HG02678 (cell line): Measurements from ENCODE around the gene HBA1.
"Not testable (repeated sequence)": the region's sequence is repeated elsewhere in the genome, so short reads cannot be mapped to it uniquely, and the experiment has no call there.

Source experiments
- ATAC-seq: cut with Tn5 transposase; IDR thresholded peaks from one replicate; pipeline ENCODE4 v1.9.1; 2021; ENCODE audit warnings: mild to moderate bottlenecking, moderate library complexity; ENCODE audit not compliant: unreplicated experiment

HBA1 gene

DNA sequence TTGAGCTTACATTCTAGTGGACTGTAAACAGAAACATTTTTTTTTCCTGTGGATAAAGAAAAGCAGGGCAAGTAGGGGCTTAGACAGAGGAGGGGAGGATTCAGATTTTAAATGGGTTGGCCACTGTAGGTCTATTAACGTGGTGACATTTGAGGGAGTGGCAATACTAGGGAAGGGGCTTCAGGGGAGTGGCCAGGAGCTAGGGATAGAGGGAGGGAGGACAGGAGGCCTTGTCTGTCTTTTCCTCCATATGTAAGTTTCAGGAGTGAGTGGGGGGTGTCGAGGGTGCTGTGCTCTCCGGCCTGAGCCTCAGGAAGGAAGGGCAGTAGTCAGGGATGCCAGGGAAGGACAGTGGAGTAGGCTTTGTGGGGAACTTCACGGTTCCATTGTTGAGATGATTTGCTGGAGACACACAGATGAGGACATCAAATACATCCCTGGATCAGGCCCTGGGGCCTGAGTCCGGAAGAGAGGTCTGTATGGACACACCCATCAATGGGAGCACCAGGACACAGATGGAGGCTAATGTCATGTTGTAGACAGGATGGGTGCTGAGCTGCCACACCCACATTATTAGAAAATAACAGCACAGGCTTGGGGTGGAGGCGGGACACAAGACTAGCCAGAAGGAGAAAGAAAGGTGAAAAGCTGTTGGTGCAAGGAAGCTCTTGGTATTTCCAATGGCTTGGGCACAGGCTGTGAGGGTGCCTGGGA, 17.2 kb upstream of the HBA1 start:
- no peak for ATAC-seq

- ATAC-seq, result not testable (repeated sequence)
Observed at GRCh38 chr16:160242-160641, 16.2 kb upstream of the HBA1 start.

- no peak for ATAC-seq
Observed at GRCh38 chr16:160691-161190, 15.7 kb upstream of the HBA1 start.

DNA sequence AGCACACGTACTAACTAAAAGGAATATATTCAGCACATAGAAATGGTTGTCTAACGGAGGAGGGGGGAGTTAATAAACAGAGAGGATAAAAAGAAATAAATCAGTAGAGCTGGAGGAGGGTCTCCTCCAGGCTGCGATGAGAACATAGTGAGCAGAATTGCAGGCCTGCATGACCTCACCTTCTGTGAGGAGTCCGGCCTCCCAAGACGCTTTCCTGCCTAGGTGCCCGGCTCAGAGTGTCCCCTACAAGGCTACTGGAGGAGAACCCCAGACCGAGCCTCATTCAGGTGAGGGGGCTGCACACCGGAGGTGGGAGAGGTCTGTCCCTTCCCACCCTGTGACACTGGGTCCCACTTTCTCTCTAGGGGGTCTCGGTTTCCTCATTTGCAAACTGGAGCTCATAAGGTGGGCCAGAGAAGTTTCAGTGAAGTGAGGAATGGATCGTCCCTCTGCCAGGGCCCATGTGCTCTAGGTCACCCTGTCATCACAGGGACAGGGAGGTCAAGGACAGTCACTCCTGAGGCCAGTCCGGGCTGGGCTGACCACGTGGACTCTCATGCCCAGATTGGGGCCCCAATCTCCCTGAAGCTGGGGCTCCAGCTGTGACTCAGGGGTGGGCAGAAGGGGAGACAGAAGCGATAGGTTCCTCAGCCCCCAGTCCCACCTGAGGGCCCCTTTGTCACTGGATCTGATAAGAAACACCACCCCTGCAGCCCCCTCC, 14.0 kb upstream of the HBA1 start:
- ATAC-seq, result no peak

GRCh38 chr16:163139-163538, 13.3 kb upstream of the HBA1 start:
- ATAC-seq, result not testable (repeated sequence)

DNA sequence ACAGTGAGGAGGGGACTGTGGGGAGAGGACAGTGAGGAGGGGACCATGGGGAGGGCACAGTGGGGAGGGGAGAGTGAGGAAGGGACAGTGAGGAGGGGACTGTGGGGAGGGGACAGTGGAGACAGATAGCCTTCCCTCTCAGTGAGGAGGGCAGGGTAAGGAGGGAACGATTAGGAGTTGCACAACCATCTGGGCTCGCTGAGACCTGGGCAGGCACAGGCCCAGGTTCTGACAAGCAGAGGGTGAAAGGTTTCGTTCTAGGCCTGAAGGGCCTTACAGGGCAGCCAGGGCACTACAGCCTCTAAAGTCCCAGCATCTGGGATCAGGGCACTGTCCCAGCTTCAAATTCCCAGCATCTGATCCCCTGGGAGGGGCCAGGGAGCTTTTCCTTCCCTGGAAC, 12.8 kb upstream of the HBA1 start:
- not testable (repeated sequence) for ATAC-seq

GRCh38 chr16:164134-164823, 12.2 kb upstream of the HBA1 start:
- not testable (repeated sequence) for ATAC-seq

GRCh38 chr16:164827-165538, 11.5 kb upstream of the HBA1 start:
- no peak for ATAC-seq

DNA sequence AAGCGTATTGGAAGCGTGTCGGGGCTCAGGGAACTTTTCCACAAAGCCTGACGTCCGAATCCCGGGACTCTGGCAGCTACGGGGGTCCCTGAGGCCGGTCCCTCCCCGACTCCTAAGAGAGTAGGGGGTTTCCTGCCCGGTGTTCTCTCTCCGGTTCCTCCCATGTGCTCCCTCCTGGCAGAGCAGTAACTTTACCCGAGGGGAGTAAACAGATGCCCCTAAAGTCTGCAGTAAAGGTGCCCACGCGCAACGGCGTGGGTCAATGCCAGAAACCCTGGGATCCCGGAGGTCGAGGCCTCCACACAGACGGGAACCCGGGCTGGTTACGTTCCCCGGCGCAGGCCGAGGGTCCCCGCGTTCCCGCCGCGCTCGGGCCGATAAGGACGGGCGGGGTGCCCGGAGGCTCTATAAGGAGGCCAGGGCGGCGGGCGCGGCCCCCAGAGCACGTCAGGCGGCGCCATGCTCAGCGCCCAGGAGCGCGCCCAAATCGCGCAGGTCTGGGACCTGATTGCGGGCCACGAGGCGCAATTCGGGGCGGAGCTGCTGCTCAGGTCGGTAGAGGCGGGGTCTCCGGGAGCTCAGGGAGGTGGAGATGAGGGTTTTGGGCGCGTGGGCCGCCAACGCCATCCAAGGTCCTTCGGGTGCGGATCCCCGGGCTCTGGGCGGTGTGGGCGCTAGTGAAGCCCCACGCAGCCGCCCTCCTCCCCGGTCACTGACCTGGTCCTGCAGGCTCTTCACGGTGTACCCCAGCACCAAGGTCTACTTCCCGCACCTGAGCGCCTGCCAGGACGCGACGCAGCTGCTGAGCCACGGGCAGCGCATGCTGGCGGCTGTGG, 10.7 kb upstream of the HBA1 start, which contains the start of gene HBM:
Gene HBM, plus strand, starts transcription at position 440 of the 836 bp plus-strand sequence. Its CDS starts 20 bp downstream, at position 460.
- ATAC-seq, result no peak

- ATAC-seq, result no peak
Observed at GRCh38 chr16:166375-167121, 9.9 kb upstream of the HBA1 start.

DNA sequence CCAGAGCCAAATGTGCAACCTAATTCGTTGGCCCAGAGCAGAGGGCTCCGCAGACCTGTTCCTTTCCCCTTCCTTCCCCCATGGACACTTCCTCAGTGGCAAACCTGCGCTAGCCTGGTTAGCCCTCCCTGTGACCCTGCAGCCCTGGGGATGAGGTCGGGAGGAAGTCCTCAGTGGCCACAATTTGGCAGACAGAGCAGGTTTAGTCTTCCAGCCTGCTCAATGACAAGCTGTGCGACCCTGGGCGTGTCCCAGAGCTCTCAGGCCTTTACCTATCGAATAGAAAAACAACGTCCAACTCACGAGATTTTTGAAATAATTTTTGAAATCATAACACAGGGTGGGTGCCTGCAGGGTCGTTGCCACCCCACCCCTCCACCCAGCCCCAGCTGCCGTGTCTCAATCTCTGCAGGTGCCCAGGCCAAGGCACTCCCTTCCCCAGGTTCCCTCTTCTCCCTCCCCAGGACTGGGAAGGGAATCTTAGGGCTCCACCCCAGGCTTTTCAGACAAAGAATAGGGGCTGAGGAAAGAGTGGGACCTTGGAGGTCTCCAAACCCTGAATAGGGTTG, 9.3 kb upstream of the HBA1 start:
- ATAC-seq, result no peak

- ATAC-seq, result no peak
Observed at GRCh38 chr16:168424-168823, 8.1 kb upstream of the HBA1 start.

DNA sequence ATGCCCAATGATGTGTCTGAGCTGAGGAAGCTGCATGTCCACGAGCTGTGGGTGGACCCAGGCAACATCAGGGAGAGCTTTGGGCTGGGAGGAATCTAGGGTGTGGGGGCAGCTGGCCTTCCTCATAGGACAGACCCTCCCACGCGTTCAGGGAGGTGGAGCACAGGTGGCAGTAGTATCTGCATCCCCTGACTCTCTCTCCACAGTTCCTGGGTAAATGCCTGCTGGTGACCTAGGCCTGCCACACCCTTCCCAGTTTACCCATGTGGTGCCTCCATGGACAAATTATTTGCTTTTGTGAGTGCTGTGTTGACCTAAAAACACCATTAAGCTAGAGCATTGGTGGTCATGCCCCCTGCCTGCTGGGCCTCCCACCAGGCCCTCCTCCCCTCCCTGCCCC, 7.5 kb upstream of the HBA1 start:
- ATAC-seq, result no peak

DNA sequence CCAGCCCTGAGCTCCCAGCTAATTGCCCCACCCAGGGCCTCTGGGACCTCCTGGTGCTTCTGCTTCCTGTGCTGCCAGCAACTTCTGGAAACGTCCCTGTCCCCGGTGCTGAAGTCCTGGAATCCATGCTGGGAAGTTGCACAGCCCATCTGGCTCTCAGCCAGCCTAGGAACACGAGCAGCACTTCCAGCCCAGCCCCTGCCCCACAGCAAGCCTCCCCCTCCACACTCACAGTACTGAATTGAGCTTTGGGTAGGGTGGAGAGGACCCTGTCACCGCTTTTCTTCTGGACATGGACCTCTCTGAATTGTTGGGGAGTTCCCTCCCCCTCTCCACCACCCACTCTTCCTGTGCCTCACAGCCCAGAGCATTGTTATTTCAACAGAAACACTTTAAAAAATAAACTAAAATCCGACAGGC, 6.4 kb upstream of the HBA1 start:
- ATAC-seq, result not testable (repeated sequence)

- no peak for ATAC-seq
Observed at GRCh38 chr16:170788-171187, 5.7 kb upstream of the HBA1 start.

DNA sequence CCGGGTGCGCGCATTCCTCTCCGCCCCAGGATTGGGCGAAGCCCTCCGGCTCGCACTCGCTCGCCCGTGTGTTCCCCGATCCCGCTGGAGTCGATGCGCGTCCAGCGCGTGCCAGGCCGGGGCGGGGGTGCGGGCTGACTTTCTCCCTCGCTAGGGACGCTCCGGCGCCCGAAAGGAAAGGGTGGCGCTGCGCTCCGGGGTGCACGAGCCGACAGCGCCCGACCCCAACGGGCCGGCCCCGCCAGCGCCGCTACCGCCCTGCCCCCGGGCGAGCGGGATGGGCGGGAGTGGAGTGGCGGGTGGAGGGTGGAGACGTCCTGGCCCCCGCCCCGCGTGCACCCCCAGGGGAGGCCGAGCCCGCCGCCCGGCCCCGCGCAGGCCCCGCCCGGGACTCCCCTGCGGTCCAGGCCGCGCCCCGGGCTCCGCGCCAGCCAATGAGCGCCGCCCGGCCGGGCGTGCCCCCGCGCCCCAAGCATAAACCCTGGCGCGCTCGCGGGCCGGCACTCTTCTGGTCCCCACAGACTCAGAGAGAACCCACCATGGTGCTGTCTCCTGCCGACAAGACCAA, 4.0 kb upstream of the HBA1 start, which contains the start of gene HBA2:
Gene HBA2, plus strand, starts transcription at position 503 of the 568 bp plus-strand sequence. Its CDS starts 37 bp downstream, at position 540.
- not testable (repeated sequence) for ATAC-seq

- not testable (repeated sequence) for ATAC-seq
Observed at GRCh38 chr16:173211-173854, 3.1 kb upstream of the HBA1 start.
